H1 (cell line): ENCODE data around the gene LDB1. TPM values are rescaled to one million over a fixed set of nuclear protein-coding genes. Genes with fewer than 3 reads are reported as not detected.

Experiments used
- CTCF ChIA-PET: fragments of 300-600 bp; sonication (Branson Sonifier 250); formaldehyde crosslinking; loops from one replicate; lab custom pipeline; 2021; ENCODE audit not compliant: partially characterized antibody; lab: Charles Lee
- POLR2A ChIA-PET: fragments of 300-600 bp; sonication (Branson Sonifier 250); formaldehyde crosslinking; loops from one replicate; lab custom pipeline; 2021; ENCODE audit warnings: inconsistent platforms; ENCODE audit not compliant: partially characterized antibody; lab: Charles Lee
- DNase-seq, 2 experiments: peaks; one replicate each; pipeline versions ENCODE4 v3.0.0 to v3.0.0-alpha.2; 2010 to 2022; ENCODE audit warnings: low spot score in 2 of 2, low read depth in 1 of 2, mixed read lengths in 1 of 2
- FAIRE-seq: peaks from 2 replicates; lab custom pipeline; 2011; peaks lifted over from hg19 to GRCh38; lab: Jason Lieb, UNC
- H2AFZ ChIP-seq: 2 replicates; pipeline ENCODE4 v1.8.1; 2012; ENCODE audit warnings: low read length, inconsistent platforms
- H2AK5ac ChIP-seq: 2 replicates; pipeline ENCODE4 v1.6.1; 2013; ENCODE audit warnings: low read depth, low read length
- H2BK120ac ChIP-seq: replicated peaks from 2 replicates; pipeline ENCODE3; 2013; ENCODE audit warnings: low read depth, low read length, inconsistent platforms
- H2BK12ac ChIP-seq: 2 replicates; pipeline ENCODE4 v1.6.1; 2013; ENCODE audit warnings: low read depth, low read length
- H2BK15ac ChIP-seq: 2 replicates; pipeline ENCODE4 v1.6.1; 2013; ENCODE audit warnings: low read length
- H2BK20ac ChIP-seq: 2 replicates; pipeline ENCODE4 v1.6.1; 2013; ENCODE audit warnings: low read length
- H2BK5ac ChIP-seq: 2 replicates; pipeline ENCODE4 v1.6.1; 2013; ENCODE audit warnings: low read depth, low read length
- H3K14ac ChIP-seq: 2 replicates; pipeline ENCODE4 v1.6.1; 2013; ENCODE audit warnings: inconsistent platforms; ENCODE audit not compliant: insufficient read length
- H3K18ac ChIP-seq: 2 replicates; pipeline ENCODE4 v1.6.1; 2013; ENCODE audit warnings: low read length; ENCODE audit errors: extremely low read depth
- H3K23ac ChIP-seq: 2 replicates; pipeline ENCODE4 v1.6.1; 2013; ENCODE audit warnings: inconsistent platforms; ENCODE audit not compliant: insufficient read length
- H3K23me2 ChIP-seq: 2 replicates; pipeline ENCODE4 v1.6.1; 2013; ENCODE audit warnings: low read depth, low read length
- H3K27ac ChIP-seq: 2 replicates; pipeline ENCODE4 v1.6.1; 2011; ENCODE audit warnings: low read depth, low read length, inconsistent platforms
- H3K27me3 ChIP-seq, 4 experiments: replicated peaks in 1 of 4; 1 replicate in 1 of 4; 2 replicates in 3 of 4; pipeline versions ENCODE4 v1.6.1 to v1.8.1; 2011 to 2013; ENCODE audit warnings: low read length in 3 of 4, mild to moderate bottlenecking in 3 of 4, inconsistent platforms in 2 of 4, mixed read lengths in 2 of 4, moderate library complexity in 1 of 4; ENCODE audit not compliant: control insufficient read depth in 3 of 4, insufficient read depth in 3 of 4; ENCODE audit errors: extremely low read depth in 1 of 4
- H3K36me3 ChIP-seq, 4 experiments: 2 replicates each; pipeline versions ENCODE4 v1.6.1 to v1.8.1; 2011 to 2013; ENCODE audit warnings: mild to moderate bottlenecking in 4 of 4, low read length in 3 of 4, moderate library complexity in 2 of 4, control low read depth in 1 of 4, inconsistent platforms in 1 of 4; ENCODE audit not compliant: insufficient read depth in 4 of 4, control insufficient read depth in 2 of 4
- H3K4ac ChIP-seq: replicated peaks from 2 replicates; pipeline ENCODE3; 2013; ENCODE audit warnings: low read length, low read depth, mixed read lengths, inconsistent platforms; ENCODE audit not compliant: insufficient read length
- H3K4me1 ChIP-seq, 4 experiments: replicated peaks in 1 of 4; 1 replicate in 1 of 4; 2 replicates in 3 of 4; pipeline versions ENCODE4 v1.6.1 to v1.8.1; 2011 to 2013; ENCODE audit warnings: low read length in 3 of 4, inconsistent platforms in 2 of 4, mixed read lengths in 1 of 4; ENCODE audit not compliant: insufficient read depth in 4 of 4, control insufficient read depth in 3 of 4
- H3K4me2 ChIP-seq, 2 experiments: 2 replicates each; pipeline versions ENCODE4 v1.6.1 to v1.8.1; 2011 to 2013; ENCODE audit warnings: low read depth in 2 of 2, low read length in 2 of 2, control low read depth in 1 of 2, inconsistent platforms in 1 of 2, mild to moderate bottlenecking in 1 of 2; ENCODE audit not compliant: insufficient read depth in 1 of 2
- H3K4me3 ChIP-seq, 4 experiments: fragments of 200-600, 300-600 bp in 1 of 4; sonication (generic), shearing (Covaris generic), sonication (Bioruptor Twin) in 1 of 4; 2 replicates each; pipeline versions ENCODE4 v1.5.1 to v1.8.1; 2011 to 2016; ENCODE audit warnings: low read length in 4 of 4, low read depth in 3 of 4, control low read depth in 2 of 4, inconsistent platforms in 2 of 4, mild to moderate bottlenecking in 2 of 4, mixed read lengths in 1 of 4, moderate library complexity in 1 of 4; ENCODE audit not compliant: insufficient read depth in 2 of 4; ENCODE audit errors: extremely low read depth in 1 of 4
- H3K56ac ChIP-seq: replicated peaks from 2 replicates; pipeline ENCODE3; 2013; ENCODE audit warnings: low read depth, mild to moderate bottlenecking, mixed read lengths, low read length, inconsistent platforms; ENCODE audit not compliant: insufficient read length
- H3K79me1 ChIP-seq: 2 replicates; pipeline ENCODE4 v1.6.1; 2013; ENCODE audit warnings: low read depth, low read length, control low read depth
- H3K79me2 ChIP-seq, 2 experiments: 2 replicates each; pipeline versions ENCODE4 v1.6.1 to v1.8.1; 2012 to 2013; ENCODE audit warnings: low read length in 2 of 2, mild to moderate bottlenecking in 2 of 2, inconsistent platforms in 1 of 2; ENCODE audit not compliant: insufficient read depth in 2 of 2, control insufficient read depth in 1 of 2
- H3K9ac ChIP-seq, 4 experiments: replicated peaks in 1 of 4; 1 replicate in 1 of 4; 2 replicates in 3 of 4; pipeline versions ENCODE4 v1.6.1 to v1.8.1; 2011 to 2013; ENCODE audit warnings: low read depth in 3 of 4, low read length in 3 of 4, control low read depth in 2 of 4, mild to moderate bottlenecking in 2 of 4, moderate library complexity in 2 of 4, inconsistent platforms in 1 of 4; ENCODE audit errors: extremely low read depth in 1 of 4
- H3K9me3 ChIP-seq, 2 experiments: 2 replicates each; pipeline versions ENCODE4 v1.6.1 to v1.8.1; 2012 to 2013; ENCODE audit warnings: mild to moderate bottlenecking in 2 of 2, moderate library complexity in 2 of 2, control low read depth in 1 of 2, inconsistent platforms in 1 of 2, low read depth in 1 of 2, low read length in 1 of 2, mixed read lengths in 1 of 2; ENCODE audit not compliant: insufficient read depth in 2 of 2
- H4K20me1 ChIP-seq, 2 experiments: replicated peaks in 1 of 2; 2 replicates each; pipeline versions ENCODE3 to v1.8.1; 2011 to 2013; ENCODE audit warnings: inconsistent platforms in 2 of 2, low read length in 2 of 2, mild to moderate bottlenecking in 1 of 2; ENCODE audit not compliant: insufficient read depth in 2 of 2, control insufficient read depth in 1 of 2
- H4K5ac ChIP-seq: 2 replicates; pipeline ENCODE4 v1.6.1; 2013; ENCODE audit warnings: low read length, low read depth, mixed read lengths, inconsistent platforms; ENCODE audit not compliant: insufficient read length
- H4K8ac ChIP-seq: 2 replicates; pipeline ENCODE4 v1.8.0; 2013; ENCODE audit warnings: mild to moderate bottlenecking, moderate library complexity, low read length, inconsistent platforms; ENCODE audit not compliant: insufficient read depth; ENCODE audit errors: extremely low read depth
- H4K91ac ChIP-seq: replicated peaks from 2 replicates; pipeline ENCODE3; 2013; ENCODE audit warnings: low read length, mixed read lengths, inconsistent platforms; ENCODE audit not compliant: insufficient read length
- CHD1 ChIP-seq: IDR thresholded peaks from 2 replicates; pipeline ENCODE4 v1.6.1; 2012; ENCODE audit warnings: low read depth, low read length, improper control_type of control experiment
- CTBP2 ChIP-seq: IDR thresholded peaks from 2 replicates; pipeline ENCODE4 v1.7.0; 2011; ENCODE audit warnings: borderline replicate concordance, mild to moderate bottlenecking, moderate library complexity, mixed read lengths, low read length; ENCODE audit not compliant: insufficient read depth, insufficient read length
- EP300 ChIP-seq, 2 experiments: IDR thresholded peaks; 1 replicate in 1 of 2; 2 replicates in 1 of 2; pipeline ENCODE4 v1.6.1; 2011 to 2012; ENCODE audit warnings: low read depth in 2 of 2, low read length in 2 of 2, mild to moderate bottlenecking in 2 of 2, borderline replicate concordance in 1 of 2, inconsistent platforms in 1 of 2, moderate library complexity in 1 of 2
- POLR2AphosphoS5 ChIP-seq: IDR thresholded peaks from 2 replicates; pipeline ENCODE4 v1.6.1; 2011; ENCODE audit warnings: low read depth, low read length
- RNF2 ChIP-seq: fragments of 200-900, 300-1000 bp; sonication (generic); IDR thresholded peaks from 2 replicates; pipeline ENCODE4 v1.7.1; 2016; ENCODE audit warnings: borderline replicate concordance, low read depth, mild to moderate bottlenecking, antibody characterized with exemption, low read length; ENCODE audit not compliant: poor library complexity, severe bottlenecking; ENCODE audit errors: missing control alignments
- SRF ChIP-seq: IDR thresholded peaks from 2 replicates; pipeline ENCODE4 v1.6.1; 2011; ENCODE audit warnings: mild to moderate bottlenecking, low read depth, low read length, moderate library complexity
- SUZ12 ChIP-seq: fragments of 200-600 bp; sonication (generic); IDR thresholded peaks from 2 replicates; pipeline ENCODE4 v1.6.1; 2012; ENCODE audit warnings: mild to moderate bottlenecking, inconsistent platforms, low read length, moderate library complexity, mixed read lengths
- TCF12 ChIP-seq: IDR thresholded peaks from 2 replicates; pipeline ENCODE4 v1.6.1; 2011; ENCODE audit warnings: low read depth, mild to moderate bottlenecking, low read length
- USF2 ChIP-seq: IDR thresholded peaks from 2 replicates; pipeline ENCODE4 v1.6.1; 2011; ENCODE audit warnings: low read length, improper control_type of control experiment
- ZNF274 ChIP-seq: IDR thresholded peaks from 2 replicates; pipeline ENCODE4 v1.7.0; 2012; ENCODE audit warnings: low read length, borderline replicate concordance; ENCODE audit errors: extremely low read depth
- WGBS, 2 experiments: shearing (Covaris generic) in 1 of 2; methylation state at CpG; one replicate each; pipeline versions ENCODE4 v1.1.6 to v1.1.7; 2013 to 2015; ENCODE audit warnings: low lambda C conversion rate in 2 of 2, mixed read lengths in 2 of 2, inconsistent platforms in 1 of 2, low coverage in 1 of 2, missing lambda C conversion rate in 1 of 2; ENCODE audit not compliant: insufficient replicate concordance in 2 of 2, insufficient coverage in 1 of 2, insufficient read length in 1 of 2; ENCODE audit errors: extremely low coverage in 1 of 2, missing lambda C conversion rate in 1 of 2; 5-methylcytosine and 5-hydroxymethylcytosine counted together
- polyA plus RNA-seq, 7 experiments: library from polyadenylated mRNA; depleted of rRNA in 3 of 7; stranded (reverse) in 5 of 7; unstranded in 2 of 7; fragments of >200 nt in 5 of 7; fragments of 200-250 nt in 2 of 7; gene quantifications; 1 replicate in 5 of 7; 2 replicates in 1 of 7; 4 replicates in 1 of 7; pipeline versions ENCODE4 v1.2.1 to v1.2.3, GENCODE V29; 2011 to 2013; ENCODE audit warnings: missing spikeins in 2 of 7, mixed read lengths in 2 of 7
- total RNA-seq: library from RNA; stranded (reverse); fragmentation: NEBNext Ultra II Directional; extraction: Animal tissue kit (Norgen Biotek cat#: 25700); gene quantifications from 2 replicates; pipeline ENCODE4 v1.2.1, GENCODE V29; 2021

The LDB1 gene
- total and polyA plus RNA-seq, 2 of the 8 experiments (the other 6 are each of a cell fraction or from before 2014, with no cell fraction given), result 88.4 to 138 TPM

DNA sequence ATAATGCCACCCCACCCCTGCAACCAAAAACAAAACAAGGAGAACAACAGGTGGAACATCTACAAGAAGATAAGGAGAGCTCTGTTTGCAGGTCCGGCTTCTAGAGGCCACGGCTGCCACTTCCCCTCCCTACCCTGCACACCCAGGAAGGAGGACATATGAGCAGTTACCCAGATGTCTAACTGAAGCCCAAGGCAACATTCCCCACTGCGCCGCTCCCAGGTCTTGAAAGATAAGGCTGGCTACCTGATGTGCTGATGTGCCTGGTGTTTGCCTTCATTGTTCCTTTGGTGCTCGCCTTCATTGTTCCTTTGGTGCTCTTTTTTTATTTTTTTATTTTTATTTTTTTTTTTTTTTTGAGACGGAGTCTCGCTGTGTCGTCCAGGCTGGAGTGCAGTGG is 34.0 kb downstream of the LDB1 start:
- H3K4ac ChIP-seq, result no peak overlapping the region
- no peak overlapping the region for H2AFZ ChIP-seq
- no peak overlapping the region for H2BK12ac ChIP-seq
- H3K9me3 ChIP-seq, result no peaks in the 10 kb centered on the region
- H2BK120ac ChIP-seq, result no peak overlapping the region
- H3K18ac ChIP-seq, result no peak overlapping the region
- H3K36me3 ChIP-seq, result no peaks in the 10 kb centered on the region; a peak in 1 of 8 replicates
- no peak overlapping the region for H2BK15ac ChIP-seq
- no peaks in the 10 kb centered on the region for H3K79me2 ChIP-seq
- H3K27me3 ChIP-seq, result no peaks in the 10 kb centered on the region
- no peak overlapping the region for H3K56ac ChIP-seq
- H3K4me1 ChIP-seq, result no peaks in the 10 kb centered on the region
- no peak overlapping the region for H2AK5ac ChIP-seq
- H3K27ac ChIP-seq, result no peak overlapping the region
- no peak overlapping the region for H4K5ac ChIP-seq
- H4K8ac ChIP-seq, result no peak overlapping the region
- no peaks in the 10 kb centered on the region for H4K20me1 ChIP-seq
- H2BK5ac ChIP-seq, result no peak overlapping the region
- H3K14ac ChIP-seq, result no peak overlapping the region
- TF ChIP-seq POLR2AphosphoS5 (no peak), CHD1 (no peak), TCF12 (no peak), RNF2 (no peak), ZNF274 (no peak), SUZ12 (no peak), USF2 (no peak), EP300 (IDR thresholded peaks at IDR 0.05; ENCODE audit: borderline replicate concordance in 1 of 2, low read depth in 2 of 2, low read length in 2 of 2) (no peak), SRF (no peak), CTBP2 (no peak)
- no peak overlapping the region for H2BK20ac ChIP-seq
- DNase-seq, result no peak
- FAIRE-seq, result no peak
- no peaks in the 10 kb centered on the region for H3K79me1 ChIP-seq
- H3K23ac ChIP-seq, result no peak overlapping the region
- H4K91ac ChIP-seq, result no peak overlapping the region
- POLR2A ChIA-PET, result interaction anchor here (0.6 to 1.9 kb wide), 3 partner anchors 18 to 182 kb away, joined by 3 to 5 read pairs (median 4); no protein-coding TSS in a partner anchor
- CTCF ChIA-PET, result interaction anchor here (0.7 to 1.2 kb wide), 2 partner anchors 14 to 23 kb away, joined by 3 to 9 read pairs; no protein-coding TSS in a partner anchor
- no peak overlapping the region for H3K4me3 ChIP-seq
- no peaks in the 10 kb centered on the region for H3K23me2 ChIP-seq
- no peak overlapping the region for H3K4me2 ChIP-seq
- 89% methylated on average over 5 of the region's 8 CpGs; no CpG with 5 or more reads in 1 of the 2 experiments for WGBS, 2 experiments
- H3K9ac ChIP-seq, result no peak overlapping the region
